ENCODE measurements around the gene GTPBP3.
A peak's percentile ranks its signal among the peaks of the same experiment; 100 is the strongest.

GTPBP3 gene

GRCh38 chr19:17327654-17328516 lies 9.5 kb upstream of the GTPBP3 start:
- peak; percentile 37 for DNase-seq

- DNase-seq, result no peak
Measured at GRCh38 chr19:17328517-17329365, 8.6 kb upstream of the GTPBP3 start.

GRCh38 chr19:17329366-17330261 lies 7.7 kb upstream of the GTPBP3 start:
- DNase-seq, result no peak

GRCh38 chr19:17330262-17331044 lies 6.9 kb upstream of the GTPBP3 start:
- DNase-seq, result no peak

- DNase-seq, result no peak
Measured at GRCh38 chr19:17331045-17331558, 6.3 kb upstream of the GTPBP3 start.

- no peak for DNase-seq
Measured at GRCh38 chr19:17332360-17332676, 5.0 kb upstream of the GTPBP3 start.

GRCh38 chr19:17332677-17333581 lies 4.4 kb upstream of the GTPBP3 start:
- peak; percentile 89 for DNase-seq

GRCh38 chr19:17333611-17334413 lies 3.5 kb upstream of the GTPBP3 start:
- DNase-seq, result peak; percentile 85

- DNase-seq, result peak; percentile 97
Measured at GRCh38 chr19:17334414-17335409, 2.6 kb upstream of the GTPBP3 start, which contains the start of gene ANO8. TSS of gene ANO8 (minus strand) at chr19:17334855. CDS start at chr19:17334670, 185 bp downstream.

GRCh38 chr19:17335575-17335974 lies 1.8 kb upstream of the GTPBP3 start:
- no peak for DNase-seq

- peak; percentile 59 for DNase-seq
Measured at GRCh38 chr19:17337675-17338432, 501 bp downstream of the GTPBP3 start.

GRCh38 chr19:17338433-17339078 lies 1.2 kb downstream of the GTPBP3 start:
- no peak for DNase-seq

GRCh38 chr19:17339088-17339741 lies 1.9 kb downstream of the GTPBP3 start:
- peak; percentile 19 for DNase-seq

GRCh38 chr19:17340302-17340870 lies 3.0 kb downstream of the GTPBP3 start:
- DNase-seq, result peak; percentile 50

GRCh38 chr19:17340871-17341357 lies 3.6 kb downstream of the GTPBP3 start:
- no peak for DNase-seq

GRCh38 chr19:17341386-17341785 lies 4.0 kb downstream of the GTPBP3 start:
- DNase-seq, result no peak

Measured in hematopoietic multipotent progenitor cell treated with erythropoietin and hydrocortisone succinate and interleukin-3 and kit ligand, for 8 days (in vitro differentiated cells).